Activated CD4-positive, alpha-beta T cell treated with anti-CD3 and anti-CD28 coated beads, Interleukin-2, amount 50 U/mL, for 48 hours (primary cell): ENCODE results near the gene ZYG11B.
A peak's percentile ranks its signal among the peaks of the same experiment; 100 is the strongest.
"Not testable (repeated sequence)": the region's sequence is repeated elsewhere in the genome, so short reads cannot be mapped to it uniquely, and the experiment has no call there.

Source experiments
- DNase-seq, 2 experiments: peaks; one replicate each; pipeline ENCODE4 v3.0.0-alpha.2; 2020

ZYG11B gene

GRCh38 chr1:52707927-52708655 lies 18.2 kb upstream of the ZYG11B start:
- DNase-seq: no peak

DNA sequence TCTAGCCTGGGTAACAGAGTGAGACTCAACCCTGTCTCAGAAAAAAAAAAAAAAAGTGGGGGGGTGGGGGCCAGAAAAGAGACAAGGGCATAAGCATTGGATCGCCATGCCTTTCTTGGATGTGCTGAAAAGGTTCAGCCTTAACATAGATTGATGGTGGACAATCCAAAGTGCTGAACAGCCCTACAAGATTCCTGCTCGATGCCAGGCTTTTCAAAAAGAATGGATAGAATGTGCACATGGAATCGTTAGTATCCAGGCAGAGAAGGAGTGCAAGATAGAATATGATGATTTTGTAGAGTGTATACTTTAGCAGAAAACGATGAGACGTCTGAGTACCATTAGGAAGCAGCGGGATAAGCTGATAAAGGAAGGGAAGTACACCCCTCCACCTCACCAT lies 17.2 kb upstream of the ZYG11B start:
- no peak for DNase-seq

DNA sequence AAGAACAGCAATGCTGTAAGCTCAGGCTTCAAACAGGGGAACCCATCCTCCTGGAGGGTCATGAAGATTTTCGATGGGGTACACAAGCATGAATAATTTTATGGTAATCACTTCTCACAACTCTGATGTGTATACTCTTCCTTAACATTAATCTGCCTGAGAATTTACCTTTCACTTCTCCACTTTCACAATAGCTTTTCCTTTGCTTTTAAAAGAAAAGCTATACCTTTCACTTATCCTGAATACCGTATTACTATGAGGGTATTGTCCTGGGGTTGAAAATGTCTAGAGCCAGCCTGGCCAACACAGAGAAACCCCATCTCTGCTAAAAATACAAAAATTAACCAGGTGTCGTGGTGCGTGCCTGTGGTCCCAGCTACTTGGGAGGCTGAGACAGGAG lies 12.7 kb upstream of the ZYG11B start:
- no peak for DNase-seq

GRCh38 chr1:52715296-52715695 lies 11.0 kb upstream of the ZYG11B start:
- DNase-seq: not testable (repeated sequence)

DNA sequence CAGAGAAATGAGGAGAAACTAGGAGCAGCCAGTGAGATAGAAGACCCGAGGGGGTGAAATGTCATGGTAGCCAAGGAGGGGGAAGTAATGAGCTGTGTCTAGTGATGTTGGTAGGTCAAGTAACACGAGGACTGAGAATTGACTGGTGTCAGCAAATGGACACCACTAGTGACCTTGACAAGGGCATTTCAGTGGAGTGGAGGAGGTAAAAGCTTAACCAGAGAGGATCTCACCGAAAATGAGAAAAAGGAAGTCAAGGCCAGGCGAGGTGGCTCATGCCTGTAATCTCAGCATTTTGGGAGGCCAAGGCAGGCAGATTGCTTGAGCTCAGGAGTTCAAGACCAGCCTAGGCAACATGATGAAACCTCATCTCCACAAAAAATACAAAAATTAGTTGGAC lies 3.0 kb upstream of the ZYG11B start:
- DNase-seq: no peak

GRCh38 chr1:52725903-52726264 lies 369 bp upstream of the ZYG11B start:
- no peak for DNase-seq

GRCh38 chr1:52727114-52727586 lies 897 bp downstream of the ZYG11B start:
- peak; percentile 15 to 21 for DNase-seq

GRCh38 chr1:52727956-52728656 lies 1.9 kb downstream of the ZYG11B start:
- DNase-seq: no peak

GRCh38 chr1:52733368-52733767 lies 7.1 kb downstream of the ZYG11B start:
- DNase-seq: no peak

DNA sequence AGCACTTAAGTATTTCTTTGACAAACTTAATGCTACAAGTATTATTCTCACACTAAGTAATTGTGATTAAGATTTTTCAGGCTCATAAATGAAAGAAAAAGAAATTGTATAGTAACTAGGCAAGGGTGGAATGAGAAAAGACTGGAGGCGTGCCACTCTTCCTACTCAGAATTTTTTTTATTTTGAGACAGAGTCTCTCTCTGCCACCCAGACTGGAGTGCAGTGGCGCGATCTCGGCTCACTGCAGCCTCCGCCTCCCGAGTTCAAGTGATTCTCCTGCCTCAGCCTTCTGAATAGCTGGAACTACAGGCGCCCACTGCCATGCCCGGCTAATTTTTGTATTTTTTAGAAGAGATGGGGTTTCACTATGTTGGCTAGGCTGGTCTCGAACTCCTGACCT lies 9.1 kb downstream of the ZYG11B start:
- not testable (repeated sequence) for DNase-seq

DNA sequence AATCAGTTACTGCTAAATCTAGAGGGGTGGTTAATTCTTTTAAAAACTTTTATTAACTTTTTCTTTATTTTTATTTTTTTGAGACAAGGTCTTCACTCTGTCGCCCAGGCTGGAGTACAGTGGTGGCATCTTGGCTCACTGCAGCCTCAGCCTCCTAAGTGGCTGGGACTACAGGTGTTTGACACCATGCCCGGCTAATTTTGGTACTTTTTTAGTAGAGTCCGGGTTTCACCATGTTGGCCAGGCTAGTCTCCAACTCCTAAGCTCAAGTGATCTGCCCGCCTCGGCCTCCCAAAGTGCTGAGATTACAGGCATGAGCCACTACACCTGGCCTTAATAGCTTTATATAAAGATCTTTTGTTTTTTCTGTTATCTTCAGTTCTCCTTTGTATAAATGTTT lies 11.9 kb downstream of the ZYG11B start:
- no peak for DNase-seq

DNA sequence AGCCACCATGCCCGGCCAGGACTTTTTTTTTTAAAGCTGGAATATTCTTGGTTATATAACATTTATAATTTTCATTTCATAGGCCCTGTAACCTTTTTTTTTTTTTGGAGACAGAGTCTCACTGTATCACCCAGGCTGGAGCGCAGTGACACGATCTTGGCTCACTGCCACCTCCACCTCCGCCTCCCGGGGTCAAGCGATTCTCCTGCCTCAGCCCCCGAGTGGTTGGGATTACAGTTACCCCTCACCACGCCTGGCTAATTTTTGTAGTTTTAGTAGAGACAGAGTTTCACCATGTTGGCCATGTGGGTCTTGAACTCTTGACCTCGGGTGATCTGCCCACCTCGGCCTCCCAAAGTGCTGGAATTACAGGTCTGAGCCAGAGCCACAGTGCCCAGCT lies 12.6 kb downstream of the ZYG11B start:
- DNase-seq: no peak

DNA sequence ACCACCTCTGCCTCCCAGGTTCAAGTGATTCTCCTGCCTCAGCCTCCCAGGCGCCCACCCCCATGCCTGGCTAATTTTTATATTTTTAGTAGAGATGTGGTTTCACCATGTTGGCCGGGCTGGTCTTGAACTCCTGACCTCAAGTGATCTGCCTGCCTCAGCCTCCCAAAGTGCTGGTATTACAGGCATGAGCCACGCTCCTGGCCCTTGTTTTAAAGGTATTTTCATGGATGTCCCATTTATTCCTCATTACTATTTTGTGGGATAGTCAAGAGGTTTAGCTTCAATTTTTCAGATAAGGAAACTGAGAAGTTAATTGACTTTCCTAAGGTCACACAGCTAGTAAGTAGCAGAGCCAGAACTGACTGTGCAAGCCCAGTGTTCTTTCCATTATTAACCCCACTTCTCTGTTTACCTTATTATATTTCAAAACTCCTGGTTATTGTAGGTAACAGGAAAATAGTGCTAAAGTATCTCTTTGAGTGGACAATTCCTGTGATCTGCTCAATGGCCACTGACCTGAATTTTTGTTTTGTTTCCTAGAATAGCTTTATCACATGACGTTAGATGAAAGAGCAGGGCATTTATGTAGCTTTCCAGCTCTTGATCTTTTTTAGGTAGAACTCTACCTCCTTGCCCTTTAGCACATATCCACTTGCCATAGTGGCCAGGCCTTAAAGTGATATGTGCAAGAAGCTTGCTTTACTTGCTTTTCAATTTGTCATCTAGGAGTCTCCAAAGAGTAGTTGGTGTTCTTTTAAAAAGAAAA lies 13.6 kb downstream of the ZYG11B start:
- DNase-seq: no peak

DNA sequence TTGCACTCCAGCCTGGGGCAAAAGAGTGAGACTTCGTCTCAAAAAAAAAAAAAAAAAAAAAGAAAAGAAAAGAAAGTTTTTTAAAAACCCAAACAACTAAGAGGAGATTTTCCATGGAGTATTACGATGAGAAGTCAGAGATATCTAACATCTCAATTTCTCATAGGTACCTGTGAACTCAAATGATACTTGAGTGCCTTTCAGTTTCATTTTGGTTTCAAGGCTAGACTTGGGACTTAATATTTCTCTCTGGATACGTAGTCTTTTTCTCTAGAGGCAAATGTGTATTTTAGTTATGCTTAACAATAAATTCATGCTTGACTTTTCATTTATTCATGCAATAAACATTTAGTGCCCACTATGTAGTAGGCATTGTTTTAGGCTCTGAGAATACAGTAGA lies 15.0 kb downstream of the ZYG11B start:
- DNase-seq: no peak

DNA sequence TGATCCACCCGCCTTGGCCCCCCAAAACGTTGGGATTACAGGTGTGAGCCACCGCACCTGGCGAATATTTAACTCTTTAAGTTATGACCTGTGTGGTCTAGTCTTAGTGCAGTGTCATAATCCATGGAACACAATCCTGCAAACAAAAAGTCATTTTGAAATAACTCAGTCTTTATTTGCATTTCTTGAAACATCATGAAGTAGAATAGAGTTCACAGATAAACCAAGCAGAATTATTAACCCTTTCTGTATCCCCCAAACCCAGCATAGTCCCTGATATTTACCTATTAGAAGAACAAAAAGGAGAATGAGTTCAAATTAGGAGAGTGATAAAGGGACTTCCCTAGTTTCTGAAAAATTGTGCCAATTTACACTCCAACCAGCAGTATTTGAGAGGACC lies 19.9 kb downstream of the ZYG11B start:
- no peak for DNase-seq

DNA sequence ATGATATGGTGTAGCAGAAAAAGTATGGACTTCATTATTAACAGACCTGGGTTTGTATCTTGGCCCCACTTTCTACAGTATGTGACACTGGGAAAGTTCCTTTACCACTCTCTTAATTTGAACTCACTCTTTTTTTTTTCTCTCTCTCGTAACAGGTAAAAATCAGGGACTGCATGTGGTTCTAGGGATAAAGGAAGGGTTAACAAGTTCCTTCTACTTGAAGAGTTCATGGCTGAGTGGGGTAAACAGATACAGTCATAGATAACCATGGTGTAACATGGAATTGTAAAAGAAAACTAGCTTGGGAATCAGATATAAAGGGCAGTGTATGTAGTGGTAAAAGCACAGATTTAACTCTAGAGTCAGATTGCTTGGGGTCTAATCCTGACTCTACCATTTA lies 21.2 kb downstream of the ZYG11B start:
- no peak for DNase-seq

- DNase-seq: no peak
Measured at GRCh38 chr1:52748119-52748518, 21.9 kb downstream of the ZYG11B start.

- DNase-seq: not testable (repeated sequence)
Measured at GRCh38 chr1:52749496-52749895, 23.2 kb downstream of the ZYG11B start.

GRCh38 chr1:52750139-52750538 lies 23.9 kb downstream of the ZYG11B start:
- DNase-seq: not testable (repeated sequence)

DNA sequence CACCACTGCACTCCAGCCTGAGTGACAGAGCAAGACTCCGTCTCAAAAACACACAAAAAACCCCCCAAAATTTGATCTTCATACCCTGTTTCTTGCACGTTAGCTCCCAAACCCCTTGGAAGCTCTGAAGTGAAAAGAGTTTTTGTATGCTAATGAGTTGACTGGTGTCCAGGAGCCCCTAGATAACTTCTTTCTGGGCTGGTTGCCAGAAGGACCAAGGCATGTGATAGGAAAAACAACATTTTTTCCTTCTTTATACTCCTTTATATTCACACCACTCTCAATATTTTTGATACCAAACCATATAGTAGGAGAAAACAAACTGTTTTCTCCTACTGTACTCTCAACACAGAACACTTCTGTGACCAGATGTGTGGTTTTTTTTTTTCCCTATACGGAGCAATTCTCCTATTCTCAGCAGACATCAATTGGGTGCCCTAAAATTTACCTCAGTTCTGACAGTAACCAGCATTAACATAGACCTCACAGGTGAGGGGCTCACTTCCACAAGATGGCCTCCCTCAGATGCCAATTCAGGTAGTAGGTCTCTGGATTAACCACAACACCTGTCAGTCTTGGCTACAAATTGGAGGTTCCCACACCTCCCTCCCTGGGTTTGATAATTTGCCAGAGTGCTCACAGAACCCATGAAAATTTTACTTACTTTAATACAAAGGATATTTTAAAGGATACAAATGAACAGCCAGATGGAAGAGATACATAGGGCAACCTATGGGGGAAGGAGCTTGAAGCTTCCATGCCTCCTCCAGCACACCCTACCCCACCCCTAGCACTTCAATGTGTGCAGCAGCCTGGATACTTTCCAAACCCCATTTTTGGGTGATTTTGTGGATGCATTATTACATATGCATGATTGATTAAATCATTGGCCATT lies 25.6 kb downstream of the ZYG11B start:
- DNase-seq: no peak

DNA sequence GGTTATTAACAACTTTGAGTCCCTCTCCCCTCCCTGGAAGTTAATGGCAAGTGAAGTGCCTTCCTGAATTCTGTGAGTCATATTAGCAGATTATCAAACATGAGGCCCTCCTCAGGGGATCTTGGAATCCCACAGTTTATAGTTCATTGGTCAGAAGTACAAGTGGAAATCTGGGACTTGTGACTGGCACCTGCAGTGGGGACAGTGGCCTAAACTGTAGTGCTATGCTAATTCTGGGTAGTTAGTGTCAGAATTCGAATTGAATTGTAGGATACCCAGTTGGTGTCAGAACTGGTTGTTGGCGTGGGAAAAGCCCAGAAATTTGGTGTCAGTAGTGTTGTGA lies 26.2 kb downstream of the ZYG11B start:
- no peak for DNase-seq

DNA sequence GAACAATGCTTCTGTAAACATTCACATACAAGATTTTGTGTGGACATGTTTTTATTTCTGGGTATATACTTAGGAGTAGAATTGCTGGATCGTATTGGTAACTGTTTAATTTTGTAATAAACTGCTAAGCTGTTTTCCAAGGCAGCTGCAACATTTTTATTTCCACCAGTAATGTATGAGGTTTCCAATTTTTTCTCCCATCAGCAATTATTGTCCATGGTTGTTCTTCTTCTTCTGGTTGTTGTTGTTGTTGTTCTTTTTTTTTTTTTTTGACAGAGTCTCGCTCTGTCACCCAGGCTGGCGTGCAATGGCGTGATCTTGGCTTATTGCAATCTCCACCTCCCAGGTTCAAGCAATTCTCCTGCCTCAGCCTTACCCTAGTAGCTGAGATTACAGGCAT lies 26.9 kb downstream of the ZYG11B start:
- no peak for DNase-seq

DNA sequence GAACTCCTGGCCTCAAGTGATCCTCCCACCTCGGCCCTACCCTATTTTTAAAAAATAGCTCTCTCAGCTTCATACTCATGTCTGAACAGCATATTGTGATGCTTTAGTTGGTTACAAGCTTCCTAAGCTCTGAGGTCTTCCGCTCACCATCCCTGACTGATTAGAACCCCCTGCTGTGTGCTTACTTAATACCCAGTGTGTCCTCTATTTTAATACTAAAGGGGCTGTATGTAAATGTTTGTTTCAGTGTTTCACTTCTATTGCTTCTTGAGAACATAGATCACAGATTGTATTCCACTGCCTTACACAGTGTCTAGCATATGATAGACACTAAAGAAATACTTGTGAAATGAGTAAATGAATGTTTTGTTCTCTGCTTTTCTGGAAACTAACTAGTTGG lies 29.8 kb downstream of the ZYG11B start:
- no peak for DNase-seq
